ENCODE measurements around the gene BABAM2. TPM values are rescaled to one million over a fixed set of nuclear protein-coding genes. Genes with fewer than 3 reads are reported as not detected.
"Not testable (repeated sequence)": the region's sequence is repeated elsewhere in the genome, so short reads cannot be mapped to it uniquely, and the experiment has no call there.

BABAM2 gene
- total RNA-seq, 1 donor from 2014 or later: 43.5 TPM

DNA sequence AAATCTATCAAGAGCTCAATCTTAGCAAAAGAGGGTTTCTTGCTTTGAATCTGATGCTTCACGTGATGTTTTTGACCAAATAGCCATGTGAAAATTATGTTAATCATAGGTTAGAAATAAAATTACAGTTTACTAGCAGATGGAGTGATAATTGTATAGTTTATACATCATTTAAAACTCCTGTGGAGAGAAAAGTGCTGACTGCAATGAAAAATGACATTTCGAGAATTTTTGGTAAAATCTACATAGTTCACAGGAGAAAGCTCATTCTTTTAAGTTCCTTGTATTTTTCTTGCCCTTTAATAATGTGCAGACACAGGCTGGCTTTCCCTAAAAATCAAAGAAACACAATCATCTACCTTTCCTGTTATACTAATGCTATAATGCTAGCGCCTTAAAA is 33.6 kb upstream of the BABAM2 start:
- H3K4me3 Mint-ChIP-seq: no peak overlapping the region
- DNase-seq (ENCODE audit: low spot score in 2 of 2, unreplicated experiment in 2 of 2): no peak
- peaks cover 25% of the 10 kb centered on the region for H3K9me3 Mint-ChIP-seq
- peaks cover 3% of the 10 kb centered on the region for H3K36me3 Mint-ChIP-seq
- H3K27me3 Mint-ChIP-seq (ENCODE audit: low read depth): no peaks in the 10 kb centered on the region
- no peak overlapping the region for H3K27ac Mint-ChIP-seq
- peaks cover 2% of the 10 kb centered on the region for H3K4me1 Mint-ChIP-seq
- TF ChIP-seq, protein P1, sequence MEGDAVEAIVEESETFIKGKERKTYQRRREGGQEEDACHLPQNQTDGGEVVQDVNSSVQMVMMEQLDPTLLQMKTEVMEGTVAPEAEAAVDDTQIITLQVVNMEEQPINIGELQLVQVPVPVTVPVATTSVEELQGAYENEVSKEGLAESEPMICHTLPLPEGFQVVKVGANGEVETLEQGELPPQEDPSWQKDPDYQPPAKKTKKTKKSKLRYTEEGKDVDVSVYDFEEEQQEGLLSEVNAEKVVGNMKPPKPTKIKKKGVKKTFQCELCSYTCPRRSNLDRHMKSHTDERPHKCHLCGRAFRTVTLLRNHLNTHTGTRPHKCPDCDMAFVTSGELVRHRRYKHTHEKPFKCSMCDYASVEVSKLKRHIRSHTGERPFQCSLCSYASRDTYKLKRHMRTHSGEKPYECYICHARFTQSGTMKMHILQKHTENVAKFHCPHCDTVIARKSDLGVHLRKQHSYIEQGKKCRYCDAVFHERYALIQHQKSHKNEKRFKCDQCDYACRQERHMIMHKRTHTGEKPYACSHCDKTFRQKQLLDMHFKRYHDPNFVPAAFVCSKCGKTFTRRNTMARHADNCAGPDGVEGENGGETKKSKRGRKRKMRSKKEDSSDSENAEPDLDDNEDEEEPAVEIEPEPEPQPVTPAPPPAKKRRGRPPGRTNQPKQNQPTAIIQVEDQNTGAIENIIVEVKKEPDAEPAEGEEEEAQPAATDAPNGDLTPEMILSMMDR (IDR thresholded peaks at IDR 0.05; ENCODE audit: unreplicated experiment): no peak

DNA sequence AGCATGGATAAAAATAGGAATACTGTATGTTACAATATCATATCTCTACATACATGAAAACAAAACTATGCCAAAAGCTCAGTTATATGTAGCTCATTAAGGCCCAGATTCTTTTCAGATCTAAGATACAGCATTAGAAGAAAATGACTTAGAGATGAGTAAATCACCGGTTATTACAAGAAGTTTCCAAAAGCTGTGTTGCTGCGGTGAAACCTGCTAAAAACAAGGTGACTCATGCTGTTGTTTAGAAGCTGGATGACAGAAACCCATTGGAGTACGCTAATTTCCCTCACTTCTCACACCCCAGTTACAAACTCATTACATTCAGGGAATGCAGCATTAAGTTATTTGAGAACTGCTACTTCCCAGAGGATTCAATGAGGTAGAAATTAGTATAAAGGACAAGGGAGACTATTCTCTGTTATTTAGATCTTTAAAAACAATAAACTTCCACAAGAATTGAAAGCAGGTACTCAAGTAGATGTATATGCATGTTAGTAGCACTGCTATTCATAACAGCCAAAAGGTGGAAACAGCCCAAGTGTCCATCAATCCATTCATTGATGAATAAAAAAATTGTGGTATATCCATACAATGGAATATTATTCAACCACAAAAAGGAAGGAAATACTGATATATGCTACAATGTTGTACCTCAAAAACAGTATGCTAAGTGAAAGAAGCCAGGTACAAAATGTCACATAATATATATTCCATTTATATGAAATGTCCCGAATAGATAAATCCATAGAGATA is 32.9 kb upstream of the BABAM2 start:
- Mint-ChIP-seq H3K4me1 (peaks cover 2% of the 10 kb centered on the region), H3K27ac (no peak overlapping the region), H3K4me3 (no peak overlapping the region), H3K9me3 (peaks cover 25% of the 10 kb centered on the region), H3K36me3 (peaks cover 3% of the 10 kb centered on the region), H3K27me3 (ENCODE audit: low read depth) (no peaks in the 10 kb centered on the region)
- DNase-seq (ENCODE audit: low spot score in 2 of 2, unreplicated experiment in 2 of 2): no peak
- TF ChIP-seq, protein P1 (IDR thresholded peaks at IDR 0.05; ENCODE audit: unreplicated experiment): no peak

- TF ChIP-seq, protein P1 (IDR thresholded peaks at IDR 0.05; ENCODE audit: unreplicated experiment): no peak
- no peaks in the 10 kb centered on the region for H3K27me3 Mint-ChIP-seq (ENCODE audit: low read depth)
- no peak for DNase-seq (ENCODE audit: low spot score in 2 of 2, unreplicated experiment in 2 of 2)
- peaks cover 21% of the 10 kb centered on the region for H3K9me3 Mint-ChIP-seq
- H3K4me3 Mint-ChIP-seq: no peak overlapping the region
- peaks cover 2% of the 10 kb centered on the region for H3K36me3 Mint-ChIP-seq
- no peak overlapping the region for H3K27ac Mint-ChIP-seq
- peaks cover 9% of the 10 kb centered on the region for H3K4me1 Mint-ChIP-seq
Measured at GRCh38 chr2:27860111-27860510, 30.4 kb upstream of the BABAM2 start.

GRCh38 chr2:27863146-27863545 is 27.4 kb upstream of the BABAM2 start:
- no peaks in the 10 kb centered on the region for H3K27me3 Mint-ChIP-seq (ENCODE audit: low read depth)
- no peak for DNase-seq (ENCODE audit: low spot score in 2 of 2, unreplicated experiment in 2 of 2)
- TF ChIP-seq, protein P1 (IDR thresholded peaks at IDR 0.05; ENCODE audit: unreplicated experiment): no peak
- peaks cover 3% of the 10 kb centered on the region for H3K9me3 Mint-ChIP-seq
- no peak overlapping the region for H3K27ac Mint-ChIP-seq
- no peaks in the 10 kb centered on the region for H3K36me3 Mint-ChIP-seq
- H3K4me1 Mint-ChIP-seq: peaks cover 13% of the 10 kb centered on the region
- no peak overlapping the region for H3K4me3 Mint-ChIP-seq

DNA sequence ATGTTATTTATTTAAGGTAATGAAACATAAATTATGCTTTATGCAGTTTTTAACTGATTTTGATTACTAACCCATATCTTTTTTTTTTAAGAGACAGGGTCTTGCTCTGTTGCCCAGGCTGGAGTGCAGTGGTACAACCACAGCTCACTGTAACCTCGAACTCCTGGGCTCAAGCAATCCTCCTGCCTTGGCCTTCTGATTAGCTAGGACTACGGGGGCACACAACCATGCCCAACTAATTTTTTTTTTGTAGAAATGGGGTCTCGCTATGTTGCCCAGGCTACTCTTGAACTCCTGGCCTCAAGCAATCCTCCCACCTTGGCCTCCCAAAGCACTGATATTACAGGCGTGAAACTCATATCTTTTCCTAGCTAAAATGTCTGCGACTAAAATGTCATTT is 26.6 kb upstream of the BABAM2 start:
- H3K9me3 Mint-ChIP-seq; DNase-seq (ENCODE audit: low spot score in 2 of 2, unreplicated experiment in 2 of 2); H3K4me3 Mint-ChIP-seq; H3K27me3 Mint-ChIP-seq (ENCODE audit: low read depth); H3K27ac Mint-ChIP-seq; H3K36me3 Mint-ChIP-seq: not testable (repeated sequence)
- peaks cover 13% of the 10 kb centered on the region for H3K4me1 Mint-ChIP-seq

GRCh38 chr2:27866237-27866636 is 24.3 kb upstream of the BABAM2 start:
- Mint-ChIP-seq H3K27me3 (ENCODE audit: low read depth) (no peaks in the 10 kb centered on the region), H3K4me1 (peaks cover 13% of the 10 kb centered on the region), H3K36me3 (no peaks in the 10 kb centered on the region), H3K9me3 (no peaks in the 10 kb centered on the region), H3K4me3 (no peak overlapping the region), H3K27ac (no peak overlapping the region)
- TF ChIP-seq, protein P1 (IDR thresholded peaks at IDR 0.05; ENCODE audit: unreplicated experiment): no peak
- no peak for DNase-seq (ENCODE audit: low spot score in 2 of 2, unreplicated experiment in 2 of 2)

Measured in mesothelial cell of epicardium (in vitro differentiated cells).